ENCODE data around the gene LPIN2. TPM values are rescaled to one million over a fixed set of nuclear protein-coding genes. Genes with fewer than 3 reads are reported as not detected.
"Not testable (repeated sequence)": the region's sequence is repeated elsewhere in the genome, so short reads cannot be mapped to it uniquely, and the experiment has no call there.

LPIN2 gene
- total RNA-seq, 1 donor from 2014 or later: 118 TPM

DNA sequence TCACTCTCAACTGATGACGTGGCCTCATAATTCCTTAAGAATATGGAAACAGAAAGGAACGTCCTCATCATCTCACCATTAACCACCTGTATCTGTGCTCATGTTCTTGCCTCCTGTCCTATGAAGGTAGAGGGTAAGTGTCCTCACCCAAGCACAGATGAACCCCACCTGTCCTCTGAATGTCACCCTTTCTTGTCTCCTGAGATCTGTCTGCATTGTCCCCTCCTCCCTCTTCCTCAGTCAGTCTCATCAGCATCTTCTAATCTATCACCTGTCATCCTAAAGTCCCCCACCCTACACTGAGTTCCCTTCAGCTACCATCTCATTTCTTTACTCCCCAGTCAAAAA lies 39.4 kb upstream of the LPIN2 start:
- no peak for DNase-seq
- no peaks in the 10 kb centered on the region for H3K27me3 Mint-ChIP-seq
- peaks cover 12% of the 10 kb centered on the region for H3K36me3 Mint-ChIP-seq (ENCODE audit: low read depth)
- intact Hi-C loops (cut with micrococcal nuclease): no loop called here
- peaks cover 11% of the 10 kb centered on the region for H3K9me3 Mint-ChIP-seq
- no peak overlapping the region for H3K4me3 Mint-ChIP-seq
- H3K27ac Mint-ChIP-seq: peak overlapping the region; percentile 47
- H3K4me1 Mint-ChIP-seq: peaks cover 32% of the 10 kb centered on the region

GRCh38 chr18:3051718-3052410 lies 38.9 kb upstream of the LPIN2 start:
- intact Hi-C loops (cut with micrococcal nuclease): no loop called here
- Mint-ChIP-seq H3K36me3 (ENCODE audit: low read depth) (peaks cover 12% of the 10 kb centered on the region), H3K27me3 (no peaks in the 10 kb centered on the region), H3K9me3 (peaks cover 11% of the 10 kb centered on the region), H3K27ac (peak overlapping the region; percentile 47), H3K4me3 (no peak overlapping the region), H3K4me1 (peaks cover 29% of the 10 kb centered on the region)
- no peak for DNase-seq

GRCh38 chr18:3049897-3050454 lies 37.0 kb upstream of the LPIN2 start:
- H3K9me3 Mint-ChIP-seq: peaks cover 11% of the 10 kb centered on the region
- H3K4me1 Mint-ChIP-seq: peaks cover 36% of the 10 kb centered on the region
- intact Hi-C loops (cut with micrococcal nuclease); H3K27ac Mint-ChIP-seq; DNase-seq; H3K4me3 Mint-ChIP-seq; H3K27me3 Mint-ChIP-seq: not testable (repeated sequence)
- peaks cover 12% of the 10 kb centered on the region for H3K36me3 Mint-ChIP-seq (ENCODE audit: low read depth)

GRCh38 chr18:3048820-3049349 lies 35.9 kb upstream of the LPIN2 start:
- H3K9me3 Mint-ChIP-seq: peaks cover 7% of the 10 kb centered on the region
- no peak overlapping the region for H3K27ac Mint-ChIP-seq
- H3K36me3 Mint-ChIP-seq (ENCODE audit: low read depth): peaks cover 9% of the 10 kb centered on the region
- intact Hi-C loops (cut with micrococcal nuclease): no loop called here
- peaks cover 39% of the 10 kb centered on the region for H3K4me1 Mint-ChIP-seq
- no peak for DNase-seq
- H3K4me3 Mint-ChIP-seq: no peak overlapping the region
- H3K27me3 Mint-ChIP-seq: no peaks in the 10 kb centered on the region

DNA sequence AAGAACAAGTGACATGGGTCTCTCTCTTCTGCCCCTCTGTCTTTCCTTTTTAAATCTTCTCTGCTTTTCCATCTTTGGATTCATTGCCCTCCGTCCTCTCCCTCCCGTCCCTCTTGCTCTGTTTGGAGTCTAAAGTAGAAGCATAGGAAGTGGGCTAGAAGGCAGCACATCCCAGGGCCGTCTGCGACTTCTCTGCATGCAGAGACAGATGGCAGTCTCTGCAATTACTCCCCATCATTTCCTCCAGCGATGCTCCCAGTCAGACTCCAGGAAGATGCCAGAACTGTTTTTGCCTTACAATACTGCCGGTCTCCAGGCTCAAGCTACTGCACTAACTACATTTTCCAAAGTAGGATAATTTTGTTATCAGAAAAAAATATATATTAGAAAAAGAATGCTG lies 35.2 kb upstream of the LPIN2 start:
- peaks cover 4% of the 10 kb centered on the region for H3K36me3 Mint-ChIP-seq (ENCODE audit: low read depth)

DNA sequence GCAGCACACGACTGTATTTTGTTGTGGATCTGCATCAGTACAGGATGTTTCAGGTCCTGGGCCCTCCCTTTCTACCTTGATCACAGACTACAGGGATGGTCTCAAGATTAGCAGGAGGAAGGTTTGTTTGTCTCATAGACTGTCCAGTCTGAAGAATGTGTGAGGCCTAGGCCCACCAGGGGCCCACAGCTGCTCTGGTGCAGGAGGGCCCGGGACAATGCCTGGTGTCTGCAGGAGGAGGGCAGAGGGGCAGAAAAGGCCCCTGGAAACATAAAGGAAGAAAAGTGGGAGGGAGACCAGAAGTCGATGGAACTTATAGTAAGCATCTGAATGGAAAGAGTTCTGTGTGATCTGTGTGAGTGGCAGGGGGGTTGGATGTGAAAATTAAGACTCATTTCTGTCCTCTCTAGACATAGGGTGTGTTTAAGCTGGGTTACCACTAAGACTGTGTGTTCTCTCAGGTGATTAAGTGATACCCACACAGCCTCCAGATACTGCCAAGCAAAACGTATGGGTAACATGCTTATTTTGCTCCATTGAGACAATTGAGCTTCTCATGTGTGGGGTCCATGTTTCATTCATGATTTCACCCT lies 33.4 kb upstream of the LPIN2 start:
- no peak overlapping the region for H3K4me3 Mint-ChIP-seq
- peak; percentile 56 for DNase-seq
- no peaks in the 10 kb centered on the region for H3K36me3 Mint-ChIP-seq (ENCODE audit: low read depth)
- H3K9me3 Mint-ChIP-seq: no peaks in the 10 kb centered on the region
- intact Hi-C loops (cut with micrococcal nuclease): loop anchor here (1.0 to 2.0 kb wide), 3 partner anchors 9 to 34 kb away; partner anchors contain the start of gene LPIN2
- H3K4me1 Mint-ChIP-seq: peaks cover 27% of the 10 kb centered on the region
- peak overlapping the region; percentile 87 for H3K27ac Mint-ChIP-seq
- H3K27me3 Mint-ChIP-seq: no peaks in the 10 kb centered on the region

More for the DNA sequence above, 35.2 kb upstream of the LPIN2 start:
- DNase-seq: no peak
- H3K27me3 Mint-ChIP-seq: no peaks in the 10 kb centered on the region
- H3K4me3 Mint-ChIP-seq: no peak overlapping the region
- intact Hi-C loops (cut with micrococcal nuclease): no loop called here
- peaks cover 33% of the 10 kb centered on the region for H3K4me1 Mint-ChIP-seq
- H3K27ac Mint-ChIP-seq: peak overlapping the region; percentile 64
- peaks cover 1% of the 10 kb centered on the region for H3K9me3 Mint-ChIP-seq

- Mint-ChIP-seq H3K4me1 (peaks cover 29% of the 10 kb centered on the region), H3K36me3 (ENCODE audit: low read depth) (no peaks in the 10 kb centered on the region), H3K9me3 (no peaks in the 10 kb centered on the region), H3K4me3 (no peak overlapping the region), H3K27me3 (no peaks in the 10 kb centered on the region), H3K27ac (no peak overlapping the region)
- no peak for DNase-seq
- intact Hi-C loops (cut with micrococcal nuclease): no loop called here
Measured at GRCh38 chr18:3044931-3045698, 32.2 kb upstream of the LPIN2 start.

DNA sequence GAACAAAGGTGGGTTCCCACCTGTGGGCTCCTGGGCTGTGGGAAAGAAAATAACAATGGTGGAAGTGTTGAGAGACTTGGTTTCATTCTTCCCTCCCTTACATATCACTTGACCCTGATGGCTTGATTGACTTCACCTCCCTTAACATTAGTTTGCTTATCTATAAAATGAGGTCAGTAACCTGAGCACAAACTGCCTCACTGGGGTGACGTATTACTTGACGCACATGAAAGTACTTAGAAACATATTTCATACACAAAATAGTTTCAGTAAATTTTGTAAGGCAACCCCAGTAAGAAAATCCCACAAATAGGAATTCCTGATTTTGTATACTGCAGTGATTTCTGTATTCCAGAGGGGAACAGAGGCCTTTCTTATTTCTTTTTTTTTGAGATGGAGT lies 29.4 kb upstream of the LPIN2 start:
- Mint-ChIP-seq H3K4me1 (peaks cover 37% of the 10 kb centered on the region), H3K27me3 (no peaks in the 10 kb centered on the region), H3K36me3 (ENCODE audit: low read depth) (no peaks in the 10 kb centered on the region), H3K4me3 (no peak overlapping the region), H3K27ac (no peak overlapping the region), H3K9me3 (no peaks in the 10 kb centered on the region)
- intact Hi-C loops (cut with micrococcal nuclease): no loop called here
- no peak for DNase-seq

DNA sequence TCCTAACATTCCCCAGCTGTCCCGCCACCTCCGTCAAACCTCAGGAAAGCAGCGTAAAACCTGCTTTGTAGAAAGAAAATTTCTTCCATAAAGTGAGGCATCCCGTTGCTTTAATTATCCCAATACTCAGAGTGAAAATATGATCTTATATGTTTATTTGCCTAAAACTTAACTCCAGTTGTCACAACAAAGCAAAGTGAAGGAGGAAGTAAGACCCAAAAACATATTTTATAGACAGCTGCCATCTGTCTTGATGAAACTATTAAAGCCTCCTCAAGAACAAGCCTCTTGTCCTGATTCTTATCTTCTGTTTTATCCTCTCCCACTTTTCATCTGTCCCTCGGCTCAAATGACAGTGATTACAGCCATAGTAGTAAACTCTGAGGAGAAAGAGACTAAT lies 28.9 kb upstream of the LPIN2 start:
- no peaks in the 10 kb centered on the region for H3K36me3 Mint-ChIP-seq (ENCODE audit: low read depth)
- no peak overlapping the region for H3K4me3 Mint-ChIP-seq
- no peaks in the 10 kb centered on the region for H3K27me3 Mint-ChIP-seq
- intact Hi-C loops (cut with micrococcal nuclease): no loop called here
- H3K9me3 Mint-ChIP-seq: no peaks in the 10 kb centered on the region
- H3K4me1 Mint-ChIP-seq: peaks cover 36% of the 10 kb centered on the region
- H3K27ac Mint-ChIP-seq: no peak overlapping the region
- no peak for DNase-seq

- intact Hi-C loops (cut with micrococcal nuclease): loop anchor here (1.0 kb wide), 1 partner anchor 28 kb away; the partner anchor contains the start of gene LPIN2
- no peaks in the 10 kb centered on the region for H3K9me3 Mint-ChIP-seq
- H3K27ac Mint-ChIP-seq: no peak overlapping the region
- H3K27me3 Mint-ChIP-seq: no peaks in the 10 kb centered on the region
- peaks cover 30% of the 10 kb centered on the region for H3K4me1 Mint-ChIP-seq
- H3K36me3 Mint-ChIP-seq (ENCODE audit: low read depth): no peaks in the 10 kb centered on the region
- H3K4me3 Mint-ChIP-seq: no peak overlapping the region
- no peak for DNase-seq
Measured at GRCh38 chr18:3040881-3041280, 27.9 kb upstream of the LPIN2 start.

- no peak for DNase-seq
- no peak overlapping the region for H3K4me3 Mint-ChIP-seq
- H3K36me3 Mint-ChIP-seq (ENCODE audit: low read depth): no peaks in the 10 kb centered on the region
- H3K27me3 Mint-ChIP-seq: no peaks in the 10 kb centered on the region
- intact Hi-C loops (cut with micrococcal nuclease): loop anchor here (1.0 kb wide), 1 partner anchor 27 kb away; the partner anchor contains the start of gene LPIN2
- peak overlapping the region; percentile 56 for H3K27ac Mint-ChIP-seq
- H3K4me1 Mint-ChIP-seq: peaks cover 29% of the 10 kb centered on the region
- H3K9me3 Mint-ChIP-seq: no peaks in the 10 kb centered on the region
Measured at GRCh38 chr18:3040173-3040572, 27.2 kb upstream of the LPIN2 start.

DNA sequence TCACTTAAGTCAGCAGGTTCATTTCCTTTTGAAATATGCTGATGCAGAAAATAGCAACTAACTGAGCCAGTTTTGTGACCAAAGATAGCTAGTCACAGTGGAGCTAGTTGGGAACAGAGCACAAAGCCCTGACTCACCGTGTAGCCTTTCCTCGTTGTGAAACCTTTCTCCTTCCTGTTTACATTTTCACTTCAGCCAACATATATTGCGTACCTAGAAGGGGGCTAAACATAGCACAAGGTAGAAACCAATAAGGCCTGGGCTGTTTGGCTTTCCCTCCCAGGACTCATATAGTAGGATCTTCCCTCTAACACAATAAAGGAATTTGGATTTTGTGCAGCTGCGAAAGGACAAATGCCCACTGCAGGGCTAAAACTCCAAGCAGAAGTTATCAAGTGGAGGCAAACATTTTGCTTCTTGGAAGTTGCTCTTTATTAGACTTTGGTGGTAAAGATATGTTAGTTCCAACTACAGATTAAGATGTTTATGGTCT lies 24.5 kb upstream of the LPIN2 start:
- intact Hi-C loops (cut with micrococcal nuclease): loop anchor here (1.0 kb wide), 2 partner anchors 9 to 24 kb away; no protein-coding TSS in a partner anchor
- Mint-ChIP-seq H3K36me3 (ENCODE audit: low read depth) (no peaks in the 10 kb centered on the region), H3K27me3 (no peaks in the 10 kb centered on the region), H3K4me3 (peak overlapping the region; percentile 49), H3K9me3 (no peaks in the 10 kb centered on the region), H3K27ac (peak overlapping the region; percentile 82), H3K4me1 (peaks cover 25% of the 10 kb centered on the region)
- DNase-seq: peak; percentile 82

GRCh38 chr18:3036108-3036507 lies 23.2 kb upstream of the LPIN2 start:
- Mint-ChIP-seq H3K27ac (no peak overlapping the region), H3K9me3 (no peaks in the 10 kb centered on the region), H3K4me3 (no peak overlapping the region), H3K4me1 (peaks cover 21% of the 10 kb centered on the region), H3K27me3 (no peaks in the 10 kb centered on the region), H3K36me3 (ENCODE audit: low read depth) (no peaks in the 10 kb centered on the region)
- no peak for DNase-seq
- intact Hi-C loops (cut with micrococcal nuclease): no loop called here
